Lung microvascular endothelial cell (primary cell): ENCODE results near the gene ZNF609. TPM values are rescaled to one million over a fixed set of nuclear protein-coding genes. Genes with fewer than 3 reads are reported as not detected.
"Not testable (repeated sequence)": the region's sequence is repeated elsewhere in the genome, so short reads cannot be mapped to it uniquely, and the experiment has no call there.

Experiments used
- DNase-seq, 2 donors: peaks; one replicate each; pipeline versions ENCODE4 v3.0.0 to v3.0.0-alpha.2; 2010; ENCODE audit warnings: low read depth in 2 of 2
- total RNA-seq: library from RNA; depleted of rRNA; stranded (reverse); fragments of >200 nt; gene quantifications from 2 replicates; pipeline ENCODE4 v1.2.1, GENCODE V29; 2014

ZNF609 gene
- total RNA-seq, 1 donor from 2014 or later = 19.8 TPM

GRCh38 chr15:64454282-64454681, 6.1 kb upstream of the ZNF609 start:
- DNase-seq = no peak

- DNase-seq = peak in 1 of 2 donors; percentile 2
Observed at GRCh38 chr15:64455961-64456371, 4.4 kb upstream of the ZNF609 start.

GRCh38 chr15:64456634-64457108, 3.7 kb upstream of the ZNF609 start:
- DNase-seq = no peak

DNA sequence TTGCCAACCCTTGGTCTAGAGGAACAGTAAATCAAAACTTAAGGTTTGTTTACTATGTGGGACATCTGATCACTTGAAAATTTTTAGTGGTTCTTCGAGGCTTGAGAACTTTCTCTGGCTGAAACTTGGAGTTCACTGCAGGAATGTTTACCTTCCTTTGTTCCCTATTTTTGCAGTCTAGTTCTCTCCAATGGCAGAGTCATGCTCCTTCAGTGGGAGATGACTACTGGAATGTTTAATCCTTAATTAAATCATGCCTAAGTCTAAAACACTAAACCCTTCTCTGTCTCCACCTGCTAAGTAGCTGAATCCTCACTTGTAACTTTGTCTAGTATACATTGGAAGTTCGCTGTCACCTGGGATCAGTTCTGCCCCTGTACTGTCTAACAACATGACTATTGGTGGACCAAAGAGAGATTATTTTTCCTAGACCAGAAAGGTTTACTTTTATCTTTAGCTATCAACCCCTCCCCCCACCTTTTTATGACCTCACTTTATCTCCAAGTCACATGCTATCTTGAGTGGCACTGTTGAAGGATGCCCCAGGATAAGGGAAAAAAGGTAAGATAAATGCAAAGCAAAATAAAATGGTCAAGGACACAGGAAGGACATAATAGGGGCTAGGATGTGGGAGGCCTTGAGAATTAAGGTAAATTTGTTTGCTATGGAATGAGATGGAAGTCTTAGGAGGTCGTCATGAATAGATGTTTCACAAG, 1.2 kb upstream of the ZNF609 start:
- DNase-seq = no peak

DNA sequence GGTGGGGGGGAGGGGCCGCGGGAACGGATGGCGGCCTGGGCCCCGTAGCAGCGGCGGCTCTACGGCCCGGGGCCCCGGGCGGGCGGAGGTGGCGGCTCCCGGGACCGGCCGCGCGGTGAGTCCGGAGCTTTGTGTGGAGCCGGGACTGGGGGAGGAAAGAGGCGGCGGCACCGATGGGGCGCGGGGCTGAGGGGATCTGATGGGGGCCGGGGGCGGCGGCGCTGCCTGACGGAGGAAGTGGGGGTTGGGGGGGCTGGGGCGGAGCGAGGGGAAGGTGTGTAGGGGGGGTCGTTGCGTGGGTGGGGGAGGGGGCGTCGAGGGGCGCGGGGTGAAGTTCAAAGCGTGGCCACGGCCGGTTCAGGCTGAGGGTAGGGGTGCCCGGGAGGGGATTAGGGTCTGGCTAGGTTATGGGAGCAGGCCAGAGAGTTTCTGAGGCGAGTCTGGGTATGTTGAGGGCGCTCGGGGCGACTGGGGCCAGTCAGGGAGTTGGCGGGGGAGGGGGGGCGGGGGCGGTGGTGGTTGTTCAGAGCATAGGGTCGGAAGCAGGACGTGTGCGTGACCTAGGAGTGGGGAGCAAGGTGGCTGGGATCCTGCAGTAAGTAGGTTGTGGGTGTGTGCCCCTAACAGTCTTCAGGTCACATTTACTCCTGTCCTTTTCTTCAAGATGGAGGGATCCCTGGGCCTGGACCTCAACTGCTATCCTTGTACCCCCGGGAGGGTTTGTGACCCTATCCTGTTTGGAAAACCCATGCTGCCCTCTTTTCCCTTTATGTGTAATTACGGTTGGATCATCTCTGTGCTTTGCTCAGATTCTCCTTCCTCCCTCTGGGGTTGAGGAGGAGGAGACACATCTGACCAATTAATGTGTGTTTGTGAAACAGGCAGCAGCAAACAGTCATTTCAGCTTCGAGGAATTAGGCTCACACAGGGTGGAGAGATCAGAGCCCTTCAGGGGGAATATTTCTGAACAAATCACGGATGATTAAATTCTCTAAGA, 644 bp downstream of the ZNF609 start:
- DNase-seq = peak; percentile 58 to 75

DNA sequence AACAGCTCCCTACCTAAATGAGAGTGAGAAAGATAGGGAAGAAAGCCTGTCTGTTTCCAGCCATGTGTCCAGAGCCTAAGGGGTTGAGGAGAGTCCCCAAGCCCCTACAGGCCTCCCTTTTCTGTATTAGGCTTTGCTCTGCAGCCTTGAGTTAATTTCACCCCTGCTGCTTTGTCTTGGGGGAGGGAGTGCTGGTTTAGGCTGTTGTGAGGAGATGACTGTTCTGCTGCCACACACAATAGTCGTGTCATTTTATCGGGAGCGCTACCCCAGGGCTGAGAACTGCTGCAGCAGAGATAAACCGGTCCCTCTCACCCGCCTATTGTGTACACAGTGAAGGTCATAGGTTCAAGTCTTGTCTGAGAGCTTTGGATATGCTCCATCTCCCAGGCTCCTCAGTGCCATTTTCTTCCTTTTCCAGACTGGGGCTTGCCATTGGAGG, 1.4 kb downstream of the ZNF609 start:
- DNase-seq = peak; percentile 20 to 46

GRCh38 chr15:64462492-64462891, 2.1 kb downstream of the ZNF609 start:
- DNase-seq = no peak

DNA sequence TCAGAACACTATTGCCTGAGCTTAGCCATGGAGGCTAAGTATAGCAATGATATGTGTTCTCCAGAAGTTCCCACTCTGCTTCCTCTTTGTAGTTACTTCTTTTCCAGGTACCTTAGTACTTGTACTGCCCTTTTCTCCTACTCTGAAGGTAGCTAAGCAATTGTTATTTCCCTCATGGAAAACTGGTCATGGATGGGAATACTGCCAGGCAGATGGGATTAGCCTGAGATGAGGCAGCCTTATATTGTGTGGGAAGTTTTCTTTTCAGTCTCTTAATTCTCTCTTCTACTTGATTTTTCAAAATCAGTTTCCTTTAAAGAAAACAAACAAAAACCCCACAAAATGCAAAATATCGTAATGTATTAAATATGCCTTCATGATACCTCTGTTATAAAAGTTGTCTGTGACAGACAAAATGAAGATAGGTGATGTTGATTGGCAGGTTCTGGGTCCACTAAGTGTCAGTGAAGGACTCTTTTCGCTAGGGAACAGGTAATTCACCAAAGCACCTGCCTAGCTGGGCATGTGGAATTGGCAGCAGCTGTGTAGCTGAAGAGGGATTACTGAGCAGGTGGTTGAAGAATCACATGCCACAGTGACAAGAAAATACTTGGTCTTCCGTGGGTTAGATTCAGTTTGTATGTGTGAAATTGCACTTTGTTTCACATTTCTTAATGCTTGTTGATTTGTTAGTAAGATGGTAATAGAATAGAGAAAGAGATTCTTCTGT, 4.1 kb downstream of the ZNF609 start:
- peak; percentile 25 to 76 for DNase-seq

GRCh38 chr15:64466408-64467141, 6.2 kb downstream of the ZNF609 start:
- DNase-seq = no peak

- no peak for DNase-seq
Observed at GRCh38 chr15:64472161-64472560, 11.8 kb downstream of the ZNF609 start.

GRCh38 chr15:64474846-64475245, 14.5 kb downstream of the ZNF609 start:
- no peak for DNase-seq

DNA sequence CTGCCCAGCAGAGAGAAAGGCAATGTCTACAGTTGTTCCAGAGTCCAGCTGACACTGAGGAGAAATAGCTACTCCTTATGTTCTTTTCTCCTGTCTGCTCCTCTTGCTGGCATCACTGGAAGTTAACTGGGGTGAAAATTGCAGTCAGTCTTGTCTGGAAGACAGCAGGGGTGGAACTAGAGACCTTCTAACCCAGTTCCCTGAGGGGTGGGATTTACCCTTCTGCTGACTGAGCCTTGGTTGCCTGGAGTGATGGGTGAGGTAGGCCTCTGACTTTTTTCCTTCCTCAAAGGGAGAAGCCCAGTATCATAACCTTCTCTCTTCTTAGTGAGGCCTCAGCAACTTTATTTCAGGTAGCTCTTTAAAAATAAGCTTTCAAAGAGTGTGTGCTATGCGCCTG, 16.2 kb downstream of the ZNF609 start:
- no peak for DNase-seq

- no peak for DNase-seq
Observed at GRCh38 chr15:64478863-64479262, 18.5 kb downstream of the ZNF609 start.

DNA sequence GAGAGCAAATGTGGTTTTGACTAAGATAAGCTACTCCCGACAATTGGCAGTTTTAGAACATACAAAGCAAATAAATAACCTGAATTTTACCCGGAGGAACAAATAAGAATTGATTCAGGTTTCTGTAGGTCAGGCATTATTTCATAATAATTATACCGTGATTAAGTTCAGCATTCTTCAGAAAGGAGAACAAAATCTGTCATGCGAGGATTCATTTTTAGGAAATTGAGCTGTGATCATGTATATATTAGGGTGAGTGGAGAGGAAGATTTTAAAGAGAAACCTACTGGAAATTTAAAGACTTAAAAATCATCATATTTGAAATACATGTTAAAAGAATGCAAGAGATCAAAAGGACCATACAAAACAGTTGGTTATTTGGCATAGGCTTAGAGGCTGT, 20.5 kb downstream of the ZNF609 start:
- DNase-seq = no peak

- DNase-seq = no peak
Observed at GRCh38 chr15:64483749-64484148, 23.4 kb downstream of the ZNF609 start.

DNA sequence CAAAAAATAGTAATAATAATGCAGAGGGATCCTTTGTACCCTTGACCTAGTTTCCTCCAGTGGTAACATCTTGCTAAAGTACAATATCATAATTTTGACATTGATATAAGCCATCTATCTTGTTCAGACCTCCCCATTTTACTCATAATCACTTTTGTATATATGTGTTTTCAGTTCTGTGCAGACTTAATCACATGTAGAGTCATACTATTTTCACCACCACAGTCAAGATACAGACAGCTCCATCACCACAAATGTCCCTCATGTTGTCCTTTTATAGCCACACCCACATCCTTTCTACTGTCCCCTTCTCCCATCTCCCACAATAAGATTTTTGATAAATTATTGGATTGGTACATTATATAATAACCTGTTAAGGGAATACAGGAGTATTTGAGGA, 25.4 kb downstream of the ZNF609 start:
- DNase-seq = no peak

GRCh38 chr15:64490598-64491259, 30.4 kb downstream of the ZNF609 start:
- DNase-seq = peak in 1 of 2 donors; percentile 11

DNA sequence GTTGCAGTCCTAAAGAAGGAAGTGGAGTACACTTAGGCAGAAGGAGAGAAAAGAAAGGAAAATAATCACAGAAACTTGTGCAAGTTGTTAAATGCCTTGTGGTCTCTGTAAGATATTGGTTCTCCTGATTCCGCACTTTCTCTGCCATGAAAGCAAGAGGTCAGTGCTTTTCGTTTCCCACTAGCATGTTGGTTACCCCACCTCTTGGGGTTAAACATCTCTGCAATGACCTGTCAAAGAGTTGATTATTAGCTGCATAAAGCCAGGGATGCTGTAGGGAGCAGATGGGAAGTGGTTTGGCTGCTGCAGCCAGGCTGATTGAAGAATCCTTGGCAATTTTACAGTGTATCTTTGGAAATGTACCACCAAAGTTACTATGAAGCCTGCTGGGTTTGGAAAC, 33.3 kb downstream of the ZNF609 start:
- DNase-seq = no peak

GRCh38 chr15:64495968-64496367, 35.6 kb downstream of the ZNF609 start:
- not testable (repeated sequence) for DNase-seq

- no peak for DNase-seq
Observed at GRCh38 chr15:64500695-64501395, 40.5 kb downstream of the ZNF609 start.
